ENCODE data around the gene DDAH1.

DNA sequence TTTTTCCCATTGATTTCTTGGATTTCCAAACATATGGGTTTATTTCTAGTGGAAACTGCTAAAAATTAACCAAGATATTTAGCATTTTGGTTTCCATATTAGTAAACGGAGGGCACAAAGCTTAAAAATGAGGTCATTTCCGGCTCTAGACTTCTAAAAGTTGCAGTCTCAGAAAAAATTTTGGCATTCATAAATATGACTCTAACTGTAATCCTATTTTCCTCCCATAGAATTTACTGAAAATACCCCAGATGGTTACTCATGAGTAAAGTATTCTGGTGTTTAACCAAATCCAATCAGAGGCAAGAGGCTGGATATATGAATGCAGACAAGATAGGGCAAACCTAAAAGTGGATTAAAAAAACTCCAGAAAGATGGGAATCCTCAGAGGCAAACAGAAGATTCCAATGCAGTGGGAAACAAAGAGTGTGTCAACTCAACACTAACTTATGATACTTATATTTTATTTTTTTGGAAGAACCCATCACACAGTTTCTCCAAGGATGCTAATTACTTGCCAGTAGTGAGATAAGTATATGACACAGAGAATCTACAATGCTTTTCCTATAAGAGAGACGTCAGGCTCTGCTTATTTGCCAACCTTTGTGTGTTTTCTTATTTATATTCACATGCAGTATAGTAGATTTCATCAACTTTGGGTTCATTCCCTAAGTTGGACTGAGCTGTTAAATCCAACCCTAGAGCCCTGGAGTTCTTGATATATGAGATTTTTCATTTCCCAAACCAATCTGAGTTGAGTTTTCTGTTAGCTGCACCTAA, 98.4 kb downstream of the DDAH1 start:
- no peak for TF ChIP-seq BHLHE40 (IDR thresholded peaks at IDR 0.05; ENCODE audit: low read depth, low read length)
- TF ChIP-seq POLR2A (IDR thresholded peaks at IDR 0.05; ENCODE audit: low read length) = no peak
- TF ChIP-seq CHD2 (IDR thresholded peaks at IDR 0.05; ENCODE audit: low read length, partially characterized antibody) = no peak
- no peak for TF ChIP-seq KDM1A (IDR thresholded peaks at IDR 0.05; ENCODE audit: low read depth)
- TF ChIP-seq HOXA7 (CRISPR knock-in tag; IDR thresholded peaks at IDR 0.05) = no peak
- TF ChIP-seq PHF8 (IDR thresholded peaks at IDR 0.05; ENCODE audit: borderline replicate concordance, low read depth) = no peak
- TF ChIP-seq, protein P1, sequence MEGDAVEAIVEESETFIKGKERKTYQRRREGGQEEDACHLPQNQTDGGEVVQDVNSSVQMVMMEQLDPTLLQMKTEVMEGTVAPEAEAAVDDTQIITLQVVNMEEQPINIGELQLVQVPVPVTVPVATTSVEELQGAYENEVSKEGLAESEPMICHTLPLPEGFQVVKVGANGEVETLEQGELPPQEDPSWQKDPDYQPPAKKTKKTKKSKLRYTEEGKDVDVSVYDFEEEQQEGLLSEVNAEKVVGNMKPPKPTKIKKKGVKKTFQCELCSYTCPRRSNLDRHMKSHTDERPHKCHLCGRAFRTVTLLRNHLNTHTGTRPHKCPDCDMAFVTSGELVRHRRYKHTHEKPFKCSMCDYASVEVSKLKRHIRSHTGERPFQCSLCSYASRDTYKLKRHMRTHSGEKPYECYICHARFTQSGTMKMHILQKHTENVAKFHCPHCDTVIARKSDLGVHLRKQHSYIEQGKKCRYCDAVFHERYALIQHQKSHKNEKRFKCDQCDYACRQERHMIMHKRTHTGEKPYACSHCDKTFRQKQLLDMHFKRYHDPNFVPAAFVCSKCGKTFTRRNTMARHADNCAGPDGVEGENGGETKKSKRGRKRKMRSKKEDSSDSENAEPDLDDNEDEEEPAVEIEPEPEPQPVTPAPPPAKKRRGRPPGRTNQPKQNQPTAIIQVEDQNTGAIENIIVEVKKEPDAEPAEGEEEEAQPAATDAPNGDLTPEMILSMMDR (IDR thresholded peaks at IDR 0.05) = no peak
